Measurements from ENCODE around the gene ORC3. TPM values are rescaled to one million over a fixed set of nuclear protein-coding genes. Genes with fewer than 3 reads are reported as not detected.

ORC3 gene
- total RNA-seq, 2 experiments from 2014 or later = 35.8 to 36.6 TPM

- H3K36me3 Mint-ChIP-seq (ENCODE audit: low read depth) = peaks cover 40% of the 10 kb centered on the region
- POLR2A ChIA-PET = no interaction called here
- H3K4me1 Mint-ChIP-seq (ENCODE audit: low read depth) = no peaks in the 10 kb centered on the region
- no peak overlapping the region for H3K4me3 Mint-ChIP-seq
- no peaks in the 10 kb centered on the region for H3K27me3 Mint-ChIP-seq
- H3K9me3 Mint-ChIP-seq = peaks cover 8% of the 10 kb centered on the region
- TF ChIP-seq, protein P1, sequence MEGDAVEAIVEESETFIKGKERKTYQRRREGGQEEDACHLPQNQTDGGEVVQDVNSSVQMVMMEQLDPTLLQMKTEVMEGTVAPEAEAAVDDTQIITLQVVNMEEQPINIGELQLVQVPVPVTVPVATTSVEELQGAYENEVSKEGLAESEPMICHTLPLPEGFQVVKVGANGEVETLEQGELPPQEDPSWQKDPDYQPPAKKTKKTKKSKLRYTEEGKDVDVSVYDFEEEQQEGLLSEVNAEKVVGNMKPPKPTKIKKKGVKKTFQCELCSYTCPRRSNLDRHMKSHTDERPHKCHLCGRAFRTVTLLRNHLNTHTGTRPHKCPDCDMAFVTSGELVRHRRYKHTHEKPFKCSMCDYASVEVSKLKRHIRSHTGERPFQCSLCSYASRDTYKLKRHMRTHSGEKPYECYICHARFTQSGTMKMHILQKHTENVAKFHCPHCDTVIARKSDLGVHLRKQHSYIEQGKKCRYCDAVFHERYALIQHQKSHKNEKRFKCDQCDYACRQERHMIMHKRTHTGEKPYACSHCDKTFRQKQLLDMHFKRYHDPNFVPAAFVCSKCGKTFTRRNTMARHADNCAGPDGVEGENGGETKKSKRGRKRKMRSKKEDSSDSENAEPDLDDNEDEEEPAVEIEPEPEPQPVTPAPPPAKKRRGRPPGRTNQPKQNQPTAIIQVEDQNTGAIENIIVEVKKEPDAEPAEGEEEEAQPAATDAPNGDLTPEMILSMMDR (IDR thresholded peaks at IDR 0.05) = no peak
- ATAC-seq = no peak
- intact Hi-C loops (cut with micrococcal nuclease) = no loop called here
- CTCF ChIA-PET = interaction anchor here (1.2 kb wide), 1 partner anchor 465 kb away, joined by 3 read pairs; no protein-coding TSS in a partner anchor
- DNase-seq = no peak
- no peak overlapping the region for H3K27ac Mint-ChIP-seq
These were observed 46.0 kb upstream of the ORC3 start for GRCh38 chr6:87543696-87544473.

- Mint-ChIP-seq H3K4me3 (no peak overlapping the region), H3K9me3 (peaks cover 8% of the 10 kb centered on the region), H3K27ac (no peak overlapping the region), H3K36me3 (ENCODE audit: low read depth) (peaks cover 37% of the 10 kb centered on the region), H3K4me1 (ENCODE audit: low read depth) (no peaks in the 10 kb centered on the region), H3K27me3 (no peaks in the 10 kb centered on the region)
- no peak for DNase-seq
- intact Hi-C loops (cut with micrococcal nuclease) = no loop called here
- ChIA-PET POLR2A (no interaction called here), CTCF (interaction anchor here (1.2 kb wide), 1 partner anchor 465 kb away, joined by 3 read pairs; no protein-coding TSS in a partner anchor)
- no peak for ATAC-seq
- TF ChIP-seq, protein P1 (IDR thresholded peaks at IDR 0.05) = no peak
These were observed 45.5 kb upstream of the ORC3 start for GRCh38 chr6:87544474-87544735.

DNA sequence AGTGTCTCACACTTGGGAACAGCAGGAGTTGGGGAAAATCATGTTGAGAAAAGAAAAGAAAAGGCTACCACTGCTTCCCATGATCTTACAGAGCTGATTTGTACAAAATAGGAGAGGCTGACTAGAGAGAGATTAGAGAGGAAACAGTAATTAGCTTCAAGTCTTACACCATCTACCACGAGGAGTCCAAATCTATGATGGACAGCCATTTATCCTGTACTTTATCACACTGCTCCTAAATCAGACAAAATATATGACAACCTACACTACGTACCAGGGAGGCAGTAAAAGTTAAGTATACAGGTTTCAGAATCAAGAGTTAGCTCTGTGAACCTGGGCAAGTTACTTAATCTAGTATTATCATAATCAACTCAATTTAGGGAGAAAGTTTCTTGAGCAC lies 38.1 kb upstream of the ORC3 start:
- TF ChIP-seq, protein P1 (IDR thresholded peaks at IDR 0.05) = no peak
- POLR2A ChIA-PET = interaction anchor here (0.6 kb wide), 1 partner anchor 1089 kb away, joined by 3 read pairs; no protein-coding TSS in a partner anchor
- ATAC-seq = no peak
- H3K27me3 Mint-ChIP-seq = no peaks in the 10 kb centered on the region
- CTCF ChIA-PET = interaction anchor here (1.6 kb wide), 1 partner anchor 473 kb away, joined by 4 read pairs; no protein-coding TSS in a partner anchor
- no peaks in the 10 kb centered on the region for H3K9me3 Mint-ChIP-seq
- no peak overlapping the region for H3K27ac Mint-ChIP-seq
- H3K4me3 Mint-ChIP-seq = no peak overlapping the region
- intact Hi-C loops (cut with micrococcal nuclease) = no loop called here
- peaks cover 30% of the 10 kb centered on the region for H3K36me3 Mint-ChIP-seq (ENCODE audit: low read depth)
- peaks cover 3% of the 10 kb centered on the region for H3K4me1 Mint-ChIP-seq (ENCODE audit: low read depth)
- no peak for DNase-seq

GRCh38 chr6:87553159-87553765 lies 36.7 kb upstream of the ORC3 start:
- H3K27ac Mint-ChIP-seq = no peak overlapping the region
- ATAC-seq (no peak), DNase-seq (no peak)
- intact Hi-C loops (cut with micrococcal nuclease) = no loop called here
- POLR2A ChIA-PET = interaction anchor here (0.6 kb wide), 1 partner anchor 215 kb away, joined by 3 read pairs; no protein-coding TSS in a partner anchor
- no peak overlapping the region for H3K4me3 Mint-ChIP-seq
- H3K4me1 Mint-ChIP-seq (ENCODE audit: low read depth) = peaks cover 3% of the 10 kb centered on the region
- peaks cover 28% of the 10 kb centered on the region for H3K36me3 Mint-ChIP-seq (ENCODE audit: low read depth)
- no peaks in the 10 kb centered on the region for H3K27me3 Mint-ChIP-seq
- CTCF ChIA-PET = interaction anchor here (1.5 kb wide), 1 partner anchor 14 kb away, joined by 5 read pairs; no protein-coding TSS in a partner anchor
- no peaks in the 10 kb centered on the region for H3K9me3 Mint-ChIP-seq
- TF ChIP-seq, protein P1 (IDR thresholded peaks at IDR 0.05) = no peak

DNA sequence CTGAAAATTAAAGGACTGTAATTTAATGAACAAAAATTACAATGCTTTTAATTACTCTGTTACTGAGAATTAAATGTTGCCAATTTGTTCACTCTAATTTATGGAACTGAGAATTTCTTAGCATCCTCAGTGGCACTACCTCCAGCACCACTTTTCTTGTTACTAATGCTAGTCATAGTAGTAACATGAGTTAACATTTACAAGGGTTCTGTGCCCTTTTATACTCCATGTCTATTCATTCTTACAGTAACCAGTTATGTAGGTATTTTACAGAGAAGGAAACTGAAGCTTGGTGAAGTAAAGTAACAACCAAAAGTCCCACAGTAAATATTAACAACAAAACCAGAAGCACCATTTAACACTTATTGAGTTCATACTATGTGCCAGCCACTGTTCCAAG lies 34.4 kb upstream of the ORC3 start:
- Mint-ChIP-seq H3K36me3 (ENCODE audit: low read depth) (peaks cover 23% of the 10 kb centered on the region), H3K9me3 (no peaks in the 10 kb centered on the region), H3K27me3 (no peaks in the 10 kb centered on the region), H3K4me1 (ENCODE audit: low read depth) (peaks cover 3% of the 10 kb centered on the region), H3K4me3 (no peak overlapping the region), H3K27ac (no peak overlapping the region)
- ChIA-PET POLR2A (no interaction called here), CTCF (no interaction called here)
- DNase-seq (no peak), ATAC-seq (no peak)
- TF ChIP-seq, protein P1 (IDR thresholded peaks at IDR 0.05) = no peak
- intact Hi-C loops (cut with micrococcal nuclease) = no loop called here
